ENCODE measurements around the gene P2RY10. TPM values are rescaled to one million over a fixed set of nuclear protein-coding genes. Genes with fewer than 3 reads are reported as not detected.
"Not testable (repeated sequence)": the region's sequence is repeated elsewhere in the genome, so short reads cannot be mapped to it uniquely, and the experiment has no call there.

Gene P2RY10
- total RNA-seq, 2 donors from 2014 or later: 34.6 to 56.9 TPM

GRCh38 chrX:78964598-78964997, 19.4 kb downstream of the P2RY10 start:
- ATAC-seq (replicated peaks): peak; percentile 16

DNA sequence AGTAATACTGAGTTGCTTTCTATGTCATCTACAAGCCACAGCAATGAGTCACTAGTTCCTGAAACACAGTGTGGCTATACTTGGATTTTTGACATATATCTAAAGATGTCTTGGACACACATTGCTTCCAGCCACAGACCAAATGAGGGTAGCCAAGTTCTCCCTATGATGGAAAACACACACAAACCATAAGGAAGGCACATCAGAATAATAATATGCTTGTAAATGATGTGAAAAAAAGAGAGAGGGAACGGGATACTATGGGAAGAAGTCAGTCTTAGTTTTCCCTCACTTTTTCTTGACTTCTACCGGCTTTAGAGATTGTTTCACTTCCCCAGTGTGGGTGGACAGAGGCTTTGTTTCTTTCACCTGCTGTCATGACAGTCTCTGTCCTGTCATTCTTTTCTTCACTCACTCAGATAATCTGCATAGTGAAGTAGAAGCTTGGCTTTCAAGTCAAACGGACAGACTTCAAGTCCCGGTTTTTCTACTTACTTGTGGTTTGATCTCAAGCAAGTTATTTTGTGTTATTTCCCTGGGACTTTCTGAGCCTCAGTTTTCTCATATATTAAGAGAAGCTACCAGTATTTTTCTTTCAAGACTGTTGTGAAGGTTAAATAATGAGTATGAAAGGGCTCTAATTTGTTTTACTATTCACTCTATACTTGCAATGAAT, 34.7 kb downstream of the P2RY10 start:
- H3K27me3 Mint-ChIP-seq: no peaks in the 10 kb centered on the region
- peak; percentile 95 for ATAC-seq (replicated peaks)

More at GRCh38 chrX:78964598-78964997, 19.4 kb downstream of the P2RY10 start:
- H3K9me3 Mint-ChIP-seq: no peaks in the 10 kb centered on the region
- H3K27me3 Mint-ChIP-seq: no peaks in the 10 kb centered on the region
- H3K27ac Mint-ChIP-seq: peak overlapping the region; percentile 81
- peak overlapping the region; percentile 38 for H3K4me3 Mint-ChIP-seq
- H3K4me1 Mint-ChIP-seq: peaks cover 9% of the 10 kb centered on the region
- peaks cover 44% of the 10 kb centered on the region for H3K36me3 Mint-ChIP-seq (ENCODE audit: low read depth)

GRCh38 chrX:78989349-78989748, 44.2 kb downstream of the P2RY10 start:
- H3K36me3 Mint-ChIP-seq (ENCODE audit: low read depth): no peaks in the 10 kb centered on the region
- no peaks in the 10 kb centered on the region for H3K4me1 Mint-ChIP-seq
- no peak for ATAC-seq (replicated peaks)
- H3K27me3 Mint-ChIP-seq: no peaks in the 10 kb centered on the region
- H3K27ac Mint-ChIP-seq: no peak overlapping the region
- H3K9me3 Mint-ChIP-seq: peaks cover 14% of the 10 kb centered on the region
- no peak overlapping the region for H3K4me3 Mint-ChIP-seq

More for the DNA sequence above, 34.7 kb downstream of the P2RY10 start:
- Mint-ChIP-seq H3K36me3 (ENCODE audit: low read depth) (no peaks in the 10 kb centered on the region), H3K9me3 (no peaks in the 10 kb centered on the region), H3K4me3 (peak overlapping the region; percentile 56), H3K4me1 (peaks cover 3% of the 10 kb centered on the region), H3K27ac (peak overlapping the region; percentile 85)

GRCh38 chrX:78997870-78998558, 52.8 kb downstream of the P2RY10 start:
- peak; percentile 72 for ATAC-seq (replicated peaks)
- H3K9me3 Mint-ChIP-seq: no peaks in the 10 kb centered on the region
- H3K27ac Mint-ChIP-seq: no peak overlapping the region

GRCh38 chrX:79007540-79007939, 62.3 kb downstream of the P2RY10 start:
- not testable (repeated sequence) for H3K4me1 Mint-ChIP-seq; H3K27me3 Mint-ChIP-seq; H3K36me3 Mint-ChIP-seq (ENCODE audit: low read depth); H3K4me3 Mint-ChIP-seq; H3K9me3 Mint-ChIP-seq; ATAC-seq (replicated peaks); H3K27ac Mint-ChIP-seq

More at GRCh38 chrX:78997870-78998558, 52.8 kb downstream of the P2RY10 start:
- Mint-ChIP-seq H3K27me3 (no peaks in the 10 kb centered on the region), H3K4me1 (no peaks in the 10 kb centered on the region), H3K4me3 (no peak overlapping the region), H3K36me3 (ENCODE audit: low read depth) (no peaks in the 10 kb centered on the region)

Other genes starting within 250 kb of the P2RY10 start
- not detected for gene LPAR4, start 197.7 kb upstream of the P2RY10 start, total RNA-seq
- gene GPR174, start 199.3 kb downstream of the P2RY10 start, total RNA-seq: 10 to 100 TPM in 1 of 2 donors, 1 to 10 TPM in 1; 8.6 to 21.3 TPM